GM21515 (cell line): ENCODE measurements around the gene GOLGA6C.
"Not testable (repeated sequence)": the region's sequence is repeated elsewhere in the genome, so short reads cannot be mapped to it uniquely, and the experiment has no call there.

Experiments used
- ATAC-seq: cut with Tn5 transposase; IDR thresholded peaks from one replicate; pipeline ENCODE4 v1.9.1; 2021; ENCODE audit not compliant: unreplicated experiment

Gene GOLGA6C

DNA sequence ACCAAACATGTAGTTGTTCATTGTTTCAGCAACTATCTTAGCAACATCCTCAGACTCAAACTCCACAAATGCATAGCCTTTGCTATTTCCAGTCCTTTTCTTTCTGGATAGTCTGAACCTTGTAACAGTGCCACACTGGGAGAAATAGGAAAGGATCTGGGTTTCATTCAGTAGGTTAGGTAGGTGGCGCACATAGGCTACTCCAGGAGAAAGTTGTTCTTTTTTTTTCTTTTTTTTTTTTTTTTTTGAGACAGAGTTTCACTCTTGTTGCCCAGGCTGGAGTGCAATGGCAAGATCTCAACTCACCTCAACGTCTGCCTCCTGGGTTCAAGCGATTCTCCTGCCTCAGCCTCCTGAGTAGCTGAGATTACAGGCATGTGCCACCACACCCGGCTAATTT lies 5.8 kb upstream of the GOLGA6C start:
- not testable (repeated sequence) for ATAC-seq

DNA sequence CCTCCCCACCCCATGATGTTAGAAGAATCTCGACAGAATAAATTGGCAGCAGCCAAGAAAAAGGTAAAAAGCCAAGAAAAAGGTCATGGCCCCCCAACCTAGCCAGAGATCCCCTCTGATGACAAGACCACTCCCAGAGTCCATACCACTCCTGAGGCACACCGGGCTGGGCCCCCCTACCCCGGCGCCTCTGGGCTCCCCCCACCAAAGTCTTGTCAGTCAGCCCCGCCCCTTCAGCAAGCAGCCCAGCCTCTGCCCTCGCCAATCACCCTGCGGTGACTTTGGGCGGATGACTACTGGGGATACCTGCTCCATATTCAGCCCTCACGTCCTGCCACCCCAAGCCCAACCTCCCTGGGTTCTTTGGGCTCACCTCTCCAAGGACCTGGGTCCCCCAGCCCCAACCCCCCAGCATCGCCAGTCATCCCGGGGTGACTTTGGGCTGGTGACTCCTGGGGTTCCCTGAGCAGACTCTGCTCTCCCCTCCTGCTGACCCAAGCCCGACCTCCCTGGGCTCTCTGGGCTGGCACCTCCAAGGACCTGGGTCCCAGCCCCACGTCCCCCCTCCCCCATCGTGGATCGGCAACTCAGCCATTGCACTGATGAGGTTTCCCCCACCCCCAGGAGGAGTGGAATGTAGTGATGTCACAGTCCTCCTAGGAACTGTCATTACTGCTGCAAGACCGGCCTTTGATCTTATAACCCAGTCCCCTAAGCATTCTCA lies 648 bp downstream of the GOLGA6C start:
- not testable (repeated sequence) for ATAC-seq

DNA sequence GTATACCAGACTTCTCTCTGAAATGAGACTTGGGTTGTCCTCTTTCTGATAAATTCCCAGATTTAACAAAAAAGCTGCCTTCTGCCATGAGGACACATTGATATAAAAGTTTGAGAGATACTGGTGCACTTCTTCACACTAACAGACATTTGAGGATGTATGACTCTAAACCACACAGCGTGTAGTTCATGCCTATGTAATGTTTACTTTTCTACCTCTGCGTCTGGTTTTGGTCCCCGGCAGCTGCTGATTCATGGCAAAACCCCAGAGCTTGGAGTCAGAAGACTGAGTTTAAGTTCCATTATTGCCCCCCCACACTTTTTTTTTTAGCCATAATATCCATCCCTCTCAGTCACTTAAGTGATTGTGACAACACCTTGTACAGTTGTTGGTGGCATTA lies 1.7 kb downstream of the GOLGA6C start:
- ATAC-seq = not testable (repeated sequence)

DNA sequence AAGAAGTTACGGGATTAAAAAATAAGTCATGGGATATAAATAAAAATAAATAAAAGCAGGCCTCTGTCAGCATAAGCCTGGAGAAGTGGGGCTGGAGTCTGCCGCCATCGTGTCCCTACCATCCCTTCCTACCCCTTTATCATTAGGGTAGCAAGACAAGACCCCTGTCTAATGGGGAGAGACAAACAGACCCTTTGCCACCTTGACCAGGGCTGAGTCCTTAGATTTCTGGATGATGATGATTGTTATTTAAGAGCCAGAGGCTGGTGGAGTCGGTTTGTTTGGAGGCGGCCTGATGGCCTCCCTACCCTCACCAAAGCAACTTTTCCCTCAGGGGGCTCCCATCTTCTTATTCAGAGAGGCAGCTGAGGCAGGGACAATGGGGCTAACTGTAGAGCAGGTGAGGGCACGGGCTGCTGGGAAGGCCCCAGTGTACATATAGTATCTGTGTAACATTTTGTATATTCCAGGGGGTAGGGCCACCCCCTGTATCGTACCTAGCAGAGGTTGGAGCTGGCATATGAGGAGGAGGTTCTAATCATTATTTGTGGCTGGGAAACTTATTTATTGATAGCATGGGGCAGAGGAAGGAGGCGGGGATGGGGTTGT lies 15.7 kb downstream of the GOLGA6C start:
- not testable (repeated sequence) for ATAC-seq

DNA sequence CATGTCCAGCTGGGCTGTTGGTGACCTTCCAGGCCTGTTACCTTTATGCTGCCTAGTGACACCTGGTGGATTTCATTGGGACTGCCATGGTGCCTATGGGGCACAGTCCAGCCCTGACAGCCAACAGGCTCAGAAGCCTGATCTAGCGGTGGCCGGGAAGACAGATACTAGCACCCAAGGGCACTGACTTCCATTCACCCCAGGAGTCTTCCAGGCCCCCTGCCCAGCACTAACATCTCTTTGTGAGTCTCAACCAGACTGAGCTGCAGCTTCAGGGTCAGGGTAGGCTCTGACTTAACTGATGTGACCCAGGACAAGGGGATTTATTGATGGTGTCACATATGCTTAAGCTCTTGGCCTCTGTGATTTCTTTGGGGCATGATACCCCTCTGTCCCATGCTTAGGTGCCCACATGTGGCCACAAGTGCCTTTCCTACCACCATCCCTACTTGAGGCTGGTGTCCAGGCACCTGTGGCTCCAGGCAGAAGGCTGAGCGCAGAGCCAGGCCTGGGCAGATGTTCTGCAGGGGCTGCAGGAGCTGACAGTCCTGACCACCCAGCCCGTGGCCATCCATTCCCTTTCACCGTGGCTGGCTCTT lies 16.5 kb downstream of the GOLGA6C start:
- not testable (repeated sequence) for ATAC-seq

DNA sequence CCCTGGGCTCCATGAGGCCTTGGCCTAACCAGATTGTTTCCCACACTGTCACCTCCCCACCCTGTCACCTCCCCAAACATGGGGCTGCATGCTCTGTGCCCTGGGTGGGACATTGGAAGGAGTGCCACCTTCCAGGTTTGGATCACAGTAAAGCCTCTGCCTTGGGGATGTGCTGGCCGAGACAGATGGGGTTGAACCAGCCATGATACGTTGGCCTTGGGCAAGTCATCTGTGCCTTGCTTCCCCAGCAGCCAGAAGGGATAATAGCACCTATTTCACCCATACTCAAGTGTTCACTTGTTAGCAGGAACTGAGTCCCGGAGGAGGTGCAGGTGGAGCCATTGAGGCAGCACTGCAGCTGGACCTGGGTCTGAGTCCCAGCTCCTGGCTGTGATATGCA lies 17.5 kb downstream of the GOLGA6C start:
- not testable (repeated sequence) for ATAC-seq

DNA sequence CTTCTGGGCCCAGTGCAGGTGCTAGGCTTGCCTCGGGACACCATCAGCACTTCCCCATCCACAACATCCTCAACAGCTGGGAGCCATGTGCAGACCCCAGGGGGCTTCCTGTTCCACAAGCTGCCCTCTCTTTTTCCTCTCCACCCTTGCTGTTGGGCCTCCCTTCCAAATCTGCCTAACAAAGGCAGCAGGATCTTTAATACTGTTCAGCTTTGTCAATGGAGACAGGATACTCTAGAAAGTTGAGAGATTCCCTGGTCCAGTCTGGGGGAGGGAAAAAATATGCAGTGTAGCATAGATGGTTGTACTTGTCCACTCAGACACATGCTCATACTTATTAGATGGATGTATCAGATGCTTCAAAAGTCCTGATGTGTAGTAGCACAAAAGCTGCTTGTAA lies 20.4 kb downstream of the GOLGA6C start:
- ATAC-seq = not testable (repeated sequence)

DNA sequence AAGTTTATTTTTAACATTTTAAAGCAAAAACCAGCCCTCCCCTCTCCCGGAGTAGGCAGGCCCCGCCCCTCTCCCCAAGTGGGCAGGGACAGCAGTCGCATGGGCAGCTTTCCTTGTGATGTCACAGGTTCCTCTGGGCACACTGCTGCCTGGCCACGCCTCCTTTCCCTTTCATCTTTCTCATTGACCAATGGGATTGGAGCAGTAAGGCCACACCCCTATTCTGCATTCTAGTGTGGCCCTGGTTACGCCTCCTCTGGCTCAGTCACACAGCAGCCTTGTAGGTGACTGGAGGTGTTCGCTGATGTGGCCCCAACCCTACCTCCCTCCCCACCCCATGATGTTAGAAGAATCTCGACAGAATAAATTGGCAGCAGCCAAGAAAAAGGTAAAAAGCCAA lies 24.4 kb downstream of the GOLGA6C start, which contains the start of gene GOLGA6D:
Gene GOLGA6D (plus strand): TSS at position 264 of the 400 bp plus-strand sequence. CDS start 41 bp downstream, at position 305.
- not testable (repeated sequence) for ATAC-seq

DNA sequence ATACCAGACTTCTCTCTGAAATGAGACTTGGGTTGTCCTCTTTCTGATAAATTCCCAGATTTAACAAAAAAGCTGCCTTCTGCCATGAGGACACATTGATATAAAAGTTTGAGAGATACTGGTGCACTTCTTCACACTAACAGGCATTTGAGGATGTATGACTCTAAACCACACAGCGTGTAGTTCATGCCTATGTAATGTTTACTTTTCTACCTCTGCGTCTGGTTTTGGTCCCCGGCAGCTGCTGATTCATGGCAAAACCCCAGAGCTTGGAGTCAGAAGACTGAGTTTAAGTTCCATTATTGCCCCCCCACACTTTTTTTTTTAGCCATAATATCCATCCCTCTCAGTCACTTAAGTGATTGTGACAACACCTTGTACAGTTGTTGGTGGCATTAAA lies 26.0 kb downstream of the GOLGA6C start:
- not testable (repeated sequence) for ATAC-seq

DNA sequence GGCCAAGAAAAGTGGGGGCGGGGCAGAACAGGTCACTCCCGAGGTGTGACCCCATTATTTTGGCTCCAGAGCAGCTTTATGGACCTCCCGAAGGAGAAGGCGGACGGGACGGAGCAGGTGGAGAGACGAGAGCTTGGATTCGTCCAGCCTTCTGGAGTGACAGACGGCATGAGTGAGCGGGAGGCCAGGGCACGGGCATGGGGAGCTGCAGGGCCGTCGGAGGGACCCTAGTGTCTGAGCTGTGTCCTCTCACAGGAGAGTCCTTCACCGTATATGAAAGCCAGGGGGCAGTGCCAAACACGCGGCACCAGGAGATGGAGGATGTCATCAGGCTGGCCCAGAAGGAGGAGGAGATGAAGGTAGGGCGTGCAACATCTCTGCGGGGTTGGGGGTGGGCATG lies 35.5 kb downstream of the GOLGA6C start:
- not testable (repeated sequence) for ATAC-seq

DNA sequence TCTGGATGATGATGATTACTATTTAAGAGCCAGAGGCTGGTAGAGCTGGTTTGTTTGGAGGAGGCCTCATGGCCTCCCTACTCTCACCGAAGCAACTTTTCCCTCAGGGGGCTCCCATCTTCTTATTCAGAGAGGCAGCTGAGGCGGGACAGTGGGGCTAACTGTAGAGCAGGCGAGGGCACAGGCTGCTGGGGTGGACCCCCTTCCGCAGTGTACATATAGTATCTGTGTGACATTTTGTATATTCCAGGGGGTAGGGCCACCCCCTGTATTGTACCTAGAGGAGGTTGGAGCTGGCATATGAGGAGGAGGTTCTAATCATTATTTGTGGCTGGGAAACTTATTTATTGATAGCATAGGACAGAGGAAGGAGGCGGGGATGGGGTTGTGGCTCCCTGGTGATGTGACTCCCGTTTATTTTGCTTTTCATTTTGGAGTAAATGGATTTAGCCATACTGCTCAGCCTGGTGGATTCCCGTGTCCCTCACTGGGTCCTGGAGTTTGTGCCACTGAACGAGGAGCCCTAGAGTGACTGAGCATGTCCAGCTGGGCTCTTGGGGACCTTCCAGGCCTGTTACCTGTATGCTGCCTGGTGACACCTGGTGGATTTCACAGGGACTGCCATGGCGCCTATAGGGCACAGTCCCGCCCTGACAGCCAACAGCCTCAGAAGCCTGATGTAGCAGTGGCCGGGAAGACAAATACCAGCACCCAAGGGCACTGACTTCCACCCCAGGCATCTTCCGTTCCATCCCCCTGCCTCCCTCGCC lies 40.6 kb downstream of the GOLGA6C start:
- not testable (repeated sequence) for ATAC-seq

DNA sequence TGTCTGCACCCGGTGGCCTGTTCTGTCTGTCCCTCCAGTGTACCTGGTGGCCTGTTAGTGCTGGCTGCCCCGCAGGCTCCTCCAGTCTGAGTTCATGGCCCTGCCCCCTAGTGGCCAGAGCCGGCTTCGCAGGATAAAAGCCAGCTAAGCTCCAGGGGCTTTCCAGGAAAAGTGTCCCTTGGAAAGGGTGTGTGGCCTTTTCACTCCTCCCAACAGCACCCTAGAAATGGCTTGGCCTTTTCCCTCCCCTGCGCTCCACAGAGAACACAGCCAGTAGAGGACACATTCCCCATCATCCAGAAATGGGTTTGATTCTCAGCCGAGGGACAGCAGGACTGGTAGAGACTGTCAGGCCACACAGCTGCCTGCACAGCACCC lies 41.2 kb downstream of the GOLGA6C start:
- ATAC-seq = not testable (repeated sequence)

DNA sequence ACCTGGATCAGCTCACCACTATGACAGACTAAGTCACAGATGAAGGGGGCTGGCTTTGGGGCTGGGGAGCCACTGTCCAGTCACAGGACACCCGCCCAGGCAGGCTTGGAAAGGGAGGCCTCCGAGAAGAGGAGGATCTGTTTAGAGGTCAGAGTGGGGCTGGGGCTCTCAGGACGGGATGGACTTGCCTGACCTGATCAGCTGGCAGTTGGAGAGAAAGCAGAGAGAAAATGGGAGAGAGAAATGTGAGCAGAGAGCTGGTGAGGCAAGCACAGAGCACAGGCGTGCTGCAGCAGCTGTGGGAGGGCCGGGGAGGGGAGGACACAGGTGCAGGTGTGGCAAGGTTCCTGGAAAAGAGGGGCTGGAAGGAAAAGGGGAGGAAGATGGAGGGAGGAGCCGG lies 41.9 kb downstream of the GOLGA6C start:
- ATAC-seq = not testable (repeated sequence)

DNA sequence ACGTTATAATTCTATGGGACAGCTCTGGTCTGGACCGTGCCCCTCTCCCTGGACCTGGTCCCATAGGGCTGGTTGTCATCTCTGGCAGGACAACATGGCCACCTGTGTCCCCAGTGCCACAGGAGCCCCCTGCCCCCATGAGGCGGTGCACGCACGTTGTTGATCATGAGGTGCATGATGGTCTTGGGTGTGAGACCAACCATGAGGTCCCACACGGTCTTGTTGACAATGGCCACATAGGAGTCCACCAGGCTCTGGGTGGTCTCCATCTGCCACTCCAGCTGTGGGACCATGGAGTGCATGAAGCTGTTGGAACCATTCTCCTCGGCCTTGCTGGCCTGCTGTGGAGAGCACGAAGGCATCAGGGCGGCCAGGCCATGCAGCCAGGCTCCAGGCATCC lies 44.2 kb downstream of the GOLGA6C start:
- no peak for ATAC-seq

DNA sequence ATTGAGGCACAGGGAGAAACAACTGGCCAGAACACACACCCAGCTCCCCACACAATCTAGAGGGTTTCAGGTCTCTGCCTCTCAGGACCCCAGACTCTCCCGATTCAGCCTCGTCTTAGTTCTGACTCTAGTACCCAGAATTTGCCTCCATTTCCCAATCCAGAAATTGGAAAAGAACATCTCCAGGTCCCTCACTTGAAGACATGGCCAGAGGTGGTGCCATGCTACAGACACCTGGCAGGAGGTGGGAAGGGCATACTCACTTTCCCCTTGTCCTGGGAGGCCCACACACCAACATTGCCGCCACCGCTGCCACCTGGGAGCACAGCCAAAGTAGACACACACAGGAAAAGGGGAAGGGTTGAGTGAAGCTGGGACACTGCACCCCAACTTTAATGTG lies 44.6 kb downstream of the GOLGA6C start:
- not testable (repeated sequence) for ATAC-seq

DNA sequence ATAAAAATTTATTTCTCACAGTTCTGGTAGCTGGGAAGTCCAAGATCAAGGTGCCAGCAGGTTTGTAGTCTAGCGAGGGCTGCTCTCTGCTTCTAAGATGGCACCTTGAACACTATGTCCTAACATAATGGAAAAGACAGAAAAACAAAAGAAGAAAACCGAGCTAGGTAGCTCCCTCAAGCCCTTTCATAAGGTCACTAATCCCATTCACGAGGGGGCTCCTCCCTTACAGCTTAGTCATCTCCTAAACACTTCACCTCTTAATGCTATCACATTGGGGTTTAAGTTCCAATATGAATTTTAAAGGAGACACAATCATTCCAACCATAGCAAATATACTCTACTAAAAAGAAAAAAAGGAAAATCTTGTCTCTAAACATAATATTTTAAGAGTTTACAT lies 48.1 kb downstream of the GOLGA6C start:
- no peak for ATAC-seq

DNA sequence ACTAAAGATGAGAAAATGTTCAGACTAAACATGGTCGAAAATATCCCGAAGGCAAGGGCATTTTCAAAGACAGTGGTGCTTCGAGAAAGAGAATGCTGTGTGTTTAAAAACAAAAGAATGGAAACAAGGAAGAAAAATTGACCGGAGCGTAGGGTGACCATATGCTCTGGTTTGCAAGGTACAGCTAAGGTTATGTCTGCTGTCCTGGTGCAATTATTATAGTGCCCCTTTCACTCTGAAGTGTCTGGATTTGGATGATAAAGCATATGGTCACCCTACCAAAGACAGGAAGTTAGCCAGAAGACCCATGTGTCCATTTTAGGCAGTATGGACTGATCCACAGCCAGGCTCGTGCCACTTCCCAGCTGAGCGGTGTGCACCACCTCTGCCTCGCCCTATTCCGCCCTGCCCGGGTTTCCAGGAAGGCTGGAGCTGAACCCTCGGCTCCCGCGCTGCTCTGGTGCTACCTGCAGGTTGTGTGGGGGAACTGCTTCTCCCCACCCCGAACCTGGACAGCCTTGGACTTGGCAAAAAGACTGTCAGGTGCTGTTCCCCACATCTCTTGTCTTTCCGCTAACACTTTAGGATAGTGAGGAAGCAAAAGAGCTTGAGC lies 49.8 kb downstream of the GOLGA6C start:
- ATAC-seq = no peak

DNA sequence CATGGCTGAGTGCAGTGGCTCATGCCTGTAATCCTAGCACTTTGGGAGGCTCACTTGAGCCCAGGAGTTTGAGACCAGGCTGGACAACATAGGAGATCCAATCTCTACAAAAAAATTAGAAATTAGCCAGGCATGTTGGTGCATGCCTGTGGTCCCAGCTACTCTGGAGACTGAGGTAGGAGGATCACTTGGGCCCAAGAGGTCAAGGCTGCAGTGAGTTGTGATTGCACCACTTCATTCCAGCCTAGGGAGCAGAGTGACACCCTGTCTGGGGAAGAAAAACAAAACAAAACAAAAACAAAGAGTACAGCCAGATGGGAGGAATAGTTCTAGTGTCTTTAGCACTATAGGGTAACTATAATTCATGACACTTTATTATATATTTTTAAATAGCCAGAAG lies 51.6 kb downstream of the GOLGA6C start:
- no peak for ATAC-seq

DNA sequence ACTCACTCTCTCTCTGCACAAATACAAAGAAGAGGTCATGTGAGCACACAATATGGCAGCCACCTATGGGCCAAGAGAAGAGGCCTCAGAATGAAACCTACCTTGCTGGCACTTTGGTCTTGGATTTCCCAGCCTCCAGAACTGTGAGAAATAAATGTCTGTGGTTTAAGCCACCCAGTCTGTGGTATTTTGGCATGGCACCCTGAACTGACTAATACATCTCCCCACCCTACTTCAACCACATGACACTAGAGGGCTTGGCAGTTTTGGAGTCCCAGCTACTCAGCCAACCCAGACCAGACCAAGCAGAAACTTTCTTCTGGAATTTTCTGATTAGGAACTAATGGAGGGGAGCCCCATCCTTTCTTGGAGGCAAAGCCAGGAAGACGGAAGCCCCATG lies 54.4 kb downstream of the GOLGA6C start:
- not testable (repeated sequence) for ATAC-seq

DNA sequence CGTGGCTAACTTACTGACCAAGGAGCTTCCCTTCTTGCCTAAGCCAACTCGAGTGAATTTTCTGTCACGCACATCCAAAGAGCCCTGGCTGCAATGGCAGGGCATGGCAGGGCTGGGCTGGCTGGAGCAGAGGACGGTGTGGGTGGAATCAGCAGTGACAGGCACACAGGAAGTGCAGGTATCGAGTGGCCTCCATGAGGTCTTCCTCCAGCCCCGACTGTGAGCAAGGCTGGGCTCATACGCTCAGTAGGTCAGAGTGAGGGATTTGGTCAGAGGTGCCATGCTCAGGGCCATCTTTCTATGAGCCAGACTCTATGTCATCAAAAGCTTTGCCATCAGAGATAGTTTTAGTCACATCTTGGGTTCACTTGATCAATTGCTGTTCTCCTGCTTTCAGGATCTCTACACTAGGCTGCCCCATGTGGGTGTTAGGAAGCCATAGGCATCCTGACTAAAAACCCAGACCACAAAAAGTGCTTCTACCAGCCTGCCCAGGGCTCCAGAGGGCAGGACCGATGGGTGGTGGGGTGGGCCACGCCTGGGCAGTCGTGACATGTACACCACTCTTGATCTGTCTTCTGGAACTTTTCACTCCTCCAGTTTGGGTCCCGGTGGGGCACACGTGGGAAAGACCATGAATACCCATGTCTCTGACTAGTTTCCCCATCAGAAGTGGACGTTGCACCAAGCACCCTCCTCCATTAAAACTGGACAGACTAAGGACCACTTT lies 55.1 kb downstream of the GOLGA6C start:
- no peak for ATAC-seq
